OCI-LY7 (cell line): ENCODE results near the gene TSPAN8. TPM values are rescaled to one million over a fixed set of nuclear protein-coding genes. Genes with fewer than 3 reads are reported as not detected.

Experiments
- BruUV-seq: library from RNA; stranded (reverse); fragments of 400-500 nt; replicated peaks from 2 replicates; lab custom pipeline; 2021; lab: Mats Ljungman, UMichigan
- CTCF ChIA-PET: fragments of 300-600 bp; sonication (Branson Sonifier 250); formaldehyde crosslinking; loops from one replicate; lab custom pipeline; 2022; ENCODE audit warnings: antibody characterized with exemption; ENCODE audit not compliant: unreplicated experiment; lab: Charles Lee
- POLR2A ChIA-PET: fragments of 300-600 bp; sonication (Branson Sonifier 250); formaldehyde crosslinking; loops from one replicate; lab custom pipeline; 2022; ENCODE audit warnings: antibody characterized with exemption; lab: Charles Lee
- DNase-seq: peaks from one replicate; pipeline ENCODE4 v3.0.0-alpha.2; 2015; ENCODE audit warnings: low spot score
- H2AFZ ChIP-seq: fragments of 200-600 bp; sonication (generic), shearing (Covaris generic); 2 replicates; pipeline ENCODE4 v1.6.1; 2014; ENCODE audit warnings: mild to moderate bottlenecking, antibody characterized with exemption, low read length, moderate library complexity
- H3K27ac ChIP-seq: fragments of 200-600 bp; sonication (generic); 2 replicates; pipeline ENCODE4 v1.5.1; 2014; ENCODE audit warnings: mixed run types, low read depth, mild to moderate bottlenecking, moderate library complexity, low read length, inconsistent platforms; ENCODE audit not compliant: poor library complexity, severe bottlenecking
- H3K36me3 ChIP-seq: fragments of 200-600 bp; sonication (generic); 2 replicates; pipeline ENCODE4 v1.6.1; 2014; ENCODE audit warnings: mild to moderate bottlenecking, antibody characterized with exemption, low read length, moderate library complexity, mixed read lengths; ENCODE audit not compliant: insufficient read depth
- H3K4me1 ChIP-seq: fragments of 200-600 bp; sonication (generic); 2 replicates; pipeline ENCODE4 v1.5.1; 2014; ENCODE audit warnings: mild to moderate bottlenecking, low read length; ENCODE audit not compliant: insufficient read depth, poor library complexity, severe bottlenecking
- H3K4me2 ChIP-seq: fragments of 200-600 bp; sonication (generic); 2 replicates; pipeline ENCODE4 v1.6.1; 2014; ENCODE audit warnings: mild to moderate bottlenecking, low read length
- H3K4me3 ChIP-seq: fragments of 200-600 bp; sonication (generic); 2 replicates; pipeline ENCODE4 v1.5.1; 2014; ENCODE audit warnings: mild to moderate bottlenecking, low read depth, low read length; ENCODE audit not compliant: poor library complexity, severe bottlenecking
- H3K79me2 ChIP-seq: fragments of 200-600 bp; sonication (generic); 2 replicates; pipeline ENCODE4 v1.6.1; 2016; ENCODE audit warnings: low read depth, mild to moderate bottlenecking, low read length, moderate library complexity, mixed read lengths; ENCODE audit not compliant: insufficient read depth
- H3K9me2 ChIP-seq: fragments of 200-600 bp; sonication (generic); 2 replicates; pipeline ENCODE4 v1.6.1; 2016; ENCODE audit warnings: mild to moderate bottlenecking, low read length, mixed read lengths; ENCODE audit not compliant: insufficient read depth
- H3K9me3 ChIP-seq: fragments of 200-600 bp; sonication (generic); 2 replicates; pipeline ENCODE4 v1.6.1; 2014; ENCODE audit warnings: mild to moderate bottlenecking, mixed run types, low read length, mixed read lengths
- H4K20me1 ChIP-seq: fragments of 200-600 bp; sonication (generic); 2 replicates; pipeline ENCODE4 v1.6.1; 2014; ENCODE audit warnings: mild to moderate bottlenecking, antibody characterized with exemption, low read length, moderate library complexity, mixed read lengths; ENCODE audit not compliant: insufficient read depth
- CTCF ChIP-seq: fragments of 200-600 bp; sonication (generic); conservative IDR thresholded peaks from 2 replicates; pipeline ENCODE4 v1.5.1; 2014; ENCODE audit warnings: mild to moderate bottlenecking, antibody characterized with exemption, low read length, moderate library complexity, mixed read lengths
- EZH2phosphoT487 ChIP-seq: fragments of 200-600 bp; sonication (generic); IDR thresholded peaks from 2 replicates; pipeline ENCODE4 v1.6.1; 2018; ENCODE audit warnings: low read depth, borderline replicate concordance, mild to moderate bottlenecking, mixed run types, antibody characterized with exemption, low read length, moderate library complexity, mixed read lengths
- intact Hi-C: fragments of 100-400 bp; cut with micrococcal nuclease; formaldehyde crosslinking; loops from one replicate; pipeline ENCODE4 v1.10.0; 2022; ENCODE audit not compliant: unreplicated experiment
- total RNA-seq, 2 experiments: library from RNA; depleted of rRNA in 1 of 2; stranded (reverse); fragments of >200 nt in 1 of 2; shearing (Covaris generic) in 1 of 2; gene quantifications; 2 replicates each; pipeline ENCODE4 v1.2.3, GENCODE V29; 2014 to 2022

Gene TSPAN8
- total RNA-seq, 2 experiments from 2014 or later: not detected

GRCh38 chr12:71164568-71165197 lies 6.9 kb upstream of the TSPAN8 start:
- Histone ChIP-seq H3K27ac (no peak overlapping the region), H3K36me3 (no peaks in the 10 kb centered on the region), H3K4me1 (no peaks in the 10 kb centered on the region), H3K4me3 (no peak overlapping the region), H4K20me1 (no peaks in the 10 kb centered on the region), H3K79me2 (no peaks in the 10 kb centered on the region), H3K9me3 (no peaks in the 10 kb centered on the region), H3K9me2 (no peaks in the 10 kb centered on the region), H3K4me2 (no peak overlapping the region), H2AFZ (no peak overlapping the region)
- CTCF ChIA-PET: no interaction called here
- intact Hi-C loops: no loop called here
- TF ChIP-seq CTCF: no peak
- TF ChIP-seq EZH2phosphoT487: no peak
- POLR2A ChIA-PET: interaction anchor here (1.5 kb wide), 1 partner anchor 10 kb away, joined by 3 read pairs; no protein-coding TSS in a partner anchor
- no TSS peak for BruUV-seq
- no peak for DNase-seq

- no peak overlapping the region for H3K27ac ChIP-seq
- CTCF ChIA-PET: no interaction called here
- H3K4me1 ChIP-seq: no peaks in the 10 kb centered on the region
- no peaks in the 10 kb centered on the region for H3K9me3 ChIP-seq
- intact Hi-C loops: no loop called here
- no peaks in the 10 kb centered on the region for H3K9me2 ChIP-seq
- H3K79me2 ChIP-seq: no peaks in the 10 kb centered on the region
- no peak for DNase-seq
- no peaks in the 10 kb centered on the region for H3K36me3 ChIP-seq
- H4K20me1 ChIP-seq: no peaks in the 10 kb centered on the region
- no peak overlapping the region for H2AFZ ChIP-seq
- no peak overlapping the region for H3K4me2 ChIP-seq
- TF ChIP-seq EZH2phosphoT487 (no peak), CTCF (no peak)
- BruUV-seq: no TSS peak
- H3K4me3 ChIP-seq: no peak overlapping the region
- POLR2A ChIA-PET: no interaction called here
These were observed 6.4 kb upstream of the TSPAN8 start for GRCh38 chr12:71164166-71164565.
